ENCODE measurements around the gene ADGRV1.
"Not testable (repeated sequence)": the region's sequence is repeated elsewhere in the genome, so short reads cannot be mapped to it uniquely, and the experiment has no call there.

Gene ADGRV1

GRCh38 chr5:90593083-90593482 is 34.5 kb downstream of the ADGRV1 start:
- H3K4me1 ChIP-seq; H3K9me3 ChIP-seq; H3K27me3 ChIP-seq (ENCODE audit: low read depth); H3K36me3 ChIP-seq (replicated peaks); H3K4me3 ChIP-seq; DNase-seq (ENCODE audit: low spot score in 2 of 2); in situ Hi-C loops (cut with MboI; ENCODE audit: low sequenced_read_pairs): not testable (repeated sequence)

DNA sequence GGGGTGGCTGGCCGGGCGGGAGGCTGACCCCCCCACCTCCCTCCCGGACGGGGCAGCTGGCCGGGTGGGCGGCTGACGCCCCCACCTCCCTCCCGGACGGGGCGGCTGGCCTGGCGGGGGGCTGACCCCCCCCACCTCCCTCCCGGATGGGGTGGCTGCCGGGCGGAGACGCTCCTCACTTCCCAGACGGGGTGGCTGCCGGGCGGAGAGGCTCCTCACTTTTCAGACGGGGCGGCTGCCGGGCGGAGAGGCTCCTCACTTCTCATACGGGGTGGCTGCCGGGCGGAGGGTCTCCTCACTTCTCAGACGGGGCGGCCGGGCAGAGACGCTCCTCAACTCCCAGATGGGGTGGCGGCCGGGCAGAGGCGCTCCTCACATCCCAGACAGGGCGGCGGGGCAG is 37.2 kb downstream of the ADGRV1 start:
- H3K9me3 ChIP-seq; in situ Hi-C loops (cut with MboI; ENCODE audit: low sequenced_read_pairs); H3K4me1 ChIP-seq; H3K27me3 ChIP-seq (ENCODE audit: low read depth); H3K4me3 ChIP-seq; DNase-seq (ENCODE audit: low spot score in 2 of 2); H3K36me3 ChIP-seq (replicated peaks): not testable (repeated sequence)

DNA sequence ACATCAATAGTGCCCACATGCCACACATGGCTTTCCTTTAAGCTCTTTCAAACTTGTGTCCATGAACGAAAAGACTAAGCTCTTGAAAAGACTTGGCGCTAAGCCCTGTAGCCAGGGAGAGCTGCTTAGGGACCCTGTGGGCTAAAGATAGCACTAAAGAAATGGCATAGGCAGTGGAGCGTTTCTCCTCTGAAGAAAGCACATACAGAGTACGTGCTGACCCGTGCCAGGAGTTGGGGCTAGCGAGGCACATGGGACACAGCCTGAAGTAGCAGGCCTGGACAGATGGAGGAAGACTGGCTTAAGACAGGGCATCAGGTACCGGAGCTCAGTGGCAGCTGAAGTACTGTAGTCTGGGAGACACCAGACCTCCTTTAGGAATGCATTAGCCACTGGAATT is 39.7 kb downstream of the ADGRV1 start:
- in situ Hi-C loops (cut with MboI; ENCODE audit: low sequenced_read_pairs), result no loop called here
- Histone ChIP-seq H3K36me3 (replicated peaks) (peaks cover 4% of the 10 kb centered on the region; the same call in 1 of the 2 replicates), H3K9me3 (0 out of 2 replicates have a peak, but pooled peaks cover 6% of the 10 kb centered on the region), H3K4me1 (no peaks in the 10 kb centered on the region; the same call in 1 of the 2 replicates), H3K4me3 (no peak overlapping the region), H3K27me3 (ENCODE audit: low read depth) (no peaks in the 10 kb centered on the region)
- DNase-seq (ENCODE audit: low spot score in 2 of 2), result no peak

GRCh38 chr5:90600307-90600706 is 41.7 kb downstream of the ADGRV1 start:
- H3K4me3 ChIP-seq; H3K9me3 ChIP-seq; DNase-seq (ENCODE audit: low spot score in 2 of 2); in situ Hi-C loops (cut with MboI; ENCODE audit: low sequenced_read_pairs); H3K36me3 ChIP-seq (replicated peaks); H3K27me3 ChIP-seq (ENCODE audit: low read depth): not testable (repeated sequence)
- H3K4me1 ChIP-seq, result peaks cover 11% of the 10 kb centered on the region

DNA sequence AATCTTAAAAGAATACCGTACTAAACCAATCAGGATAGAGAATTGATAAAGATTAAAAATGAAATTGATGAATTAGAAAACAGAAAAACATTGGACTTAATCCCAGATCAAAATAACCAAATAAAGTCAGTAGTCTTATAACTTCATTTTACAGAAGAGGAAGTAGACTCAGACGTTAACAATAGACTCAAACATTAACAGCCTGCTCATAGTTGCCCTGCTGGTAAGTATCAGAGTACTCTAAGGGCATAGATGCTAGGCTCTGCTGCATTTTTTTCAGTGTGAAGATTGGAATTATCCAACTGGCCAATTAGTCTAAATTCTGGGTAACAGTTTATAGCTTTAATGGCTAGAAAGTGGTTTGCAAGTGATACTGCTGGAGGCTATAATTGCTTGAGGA is 42.9 kb downstream of the ADGRV1 start:
- Histone ChIP-seq H3K36me3 (replicated peaks) (peaks cover 4% of the 10 kb centered on the region; the same call in 1 of the 2 replicates), H3K4me3 (no peak overlapping the region), H3K27me3 (ENCODE audit: low read depth) (no peaks in the 10 kb centered on the region), H3K4me1 (peaks cover 11% of the 10 kb centered on the region), H3K9me3 (0 out of 2 replicates have a peak, but pooled peaks cover 2% of the 10 kb centered on the region)
- no peak for DNase-seq (ENCODE audit: low spot score in 2 of 2)
- in situ Hi-C loops (cut with MboI; ENCODE audit: low sequenced_read_pairs), result no loop called here

GRCh38 chr5:90602681-90603080 is 44.1 kb downstream of the ADGRV1 start:
- no peak for DNase-seq (ENCODE audit: low spot score in 2 of 2)
- no peaks in the 10 kb centered on the region for H3K9me3 ChIP-seq
- in situ Hi-C loops (cut with MboI; ENCODE audit: low sequenced_read_pairs), result no loop called here
- H3K4me1 ChIP-seq, result peaks cover 11% of the 10 kb centered on the region
- H3K27me3 ChIP-seq (ENCODE audit: low read depth), result no peaks in the 10 kb centered on the region
- peaks cover 4% of the 10 kb centered on the region; the same call in 1 of the 2 replicates for H3K36me3 ChIP-seq (replicated peaks)
- H3K4me3 ChIP-seq, result no peak overlapping the region

DNA sequence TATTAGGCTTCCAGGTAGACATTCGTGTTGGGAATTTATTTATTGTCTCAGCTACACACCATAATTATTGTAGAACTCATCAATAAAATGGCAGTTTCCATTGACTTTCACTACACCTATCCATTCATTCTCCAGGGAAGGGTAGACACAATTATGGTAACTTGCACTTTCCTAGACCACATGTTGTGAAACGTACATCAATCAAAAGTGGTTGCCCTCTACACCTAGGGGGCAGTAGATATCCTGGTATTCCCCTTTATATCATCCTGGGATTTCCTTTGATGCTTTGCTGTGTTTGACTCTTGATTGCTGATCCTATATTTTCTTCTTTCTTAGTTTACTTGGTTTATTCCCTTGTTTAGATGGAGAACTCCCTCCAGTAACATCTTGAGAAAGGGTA is 47.9 kb downstream of the ADGRV1 start:
- no peak overlapping the region for H3K4me3 ChIP-seq
- peaks cover 29% of the 10 kb centered on the region for H3K4me1 ChIP-seq
- no peaks in the 10 kb centered on the region for H3K9me3 ChIP-seq
- in situ Hi-C loops (cut with MboI; ENCODE audit: low sequenced_read_pairs), result no loop called here
- no peaks in the 10 kb centered on the region for H3K27me3 ChIP-seq (ENCODE audit: low read depth)
- peak in 1 of 2 experiments; percentile 19 for DNase-seq (ENCODE audit: low spot score in 2 of 2)
- no peaks in the 10 kb centered on the region for H3K36me3 ChIP-seq (replicated peaks)

DNA sequence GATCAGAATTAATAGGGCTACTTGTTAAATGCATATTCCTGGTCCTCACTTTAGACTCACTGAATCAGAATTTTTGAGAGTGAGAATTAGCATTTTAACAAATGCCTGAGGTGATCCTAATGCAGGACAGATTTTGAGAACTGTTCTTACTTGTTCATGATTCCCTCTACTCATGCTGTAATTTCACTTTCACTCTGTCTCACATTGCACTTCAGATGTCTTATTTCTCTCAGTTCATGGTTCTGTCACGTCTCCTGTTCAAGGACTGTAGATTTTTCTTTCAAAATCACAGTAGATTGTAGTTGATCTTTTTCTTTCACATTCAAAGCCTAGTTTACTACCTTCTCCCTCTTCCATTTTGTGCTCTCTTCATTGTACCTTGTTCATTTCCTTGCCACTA is 54.3 kb downstream of the ADGRV1 start:
- Histone ChIP-seq H3K36me3 (replicated peaks) (no peaks in the 10 kb centered on the region), H3K27me3 (ENCODE audit: low read depth) (no peaks in the 10 kb centered on the region), H3K9me3 (no peaks in the 10 kb centered on the region), H3K4me1 (peaks cover 44% of the 10 kb centered on the region), H3K4me3 (no peak overlapping the region)
- in situ Hi-C loops (cut with MboI; ENCODE audit: low sequenced_read_pairs), result no loop called here
- no peak for DNase-seq (ENCODE audit: low spot score in 2 of 2)

GRCh38 chr5:90613459-90613858 is 54.9 kb downstream of the ADGRV1 start:
- H3K4me1 ChIP-seq, result peaks cover 48% of the 10 kb centered on the region
- no peaks in the 10 kb centered on the region for H3K36me3 ChIP-seq (replicated peaks)
- H3K9me3 ChIP-seq, result no peaks in the 10 kb centered on the region
- in situ Hi-C loops (cut with MboI; ENCODE audit: low sequenced_read_pairs), result no loop called here
- no peaks in the 10 kb centered on the region for H3K27me3 ChIP-seq (ENCODE audit: low read depth)
- no peak overlapping the region for H3K4me3 ChIP-seq
- DNase-seq (ENCODE audit: low spot score in 2 of 2), result no peak

- Histone ChIP-seq H3K36me3 (replicated peaks) (no peaks in the 10 kb centered on the region), H3K4me1 (peaks cover 48% of the 10 kb centered on the region), H3K9me3 (no peaks in the 10 kb centered on the region), H3K4me3 (no peak overlapping the region), H3K27me3 (ENCODE audit: low read depth) (no peaks in the 10 kb centered on the region)
- DNase-seq (ENCODE audit: low spot score in 2 of 2), result peak; percentile 27 to 37
- in situ Hi-C loops (cut with MboI; ENCODE audit: low sequenced_read_pairs), result no loop called here
These were observed 55.4 kb downstream of the ADGRV1 start for GRCh38 chr5:90613918-90614504.

DNA sequence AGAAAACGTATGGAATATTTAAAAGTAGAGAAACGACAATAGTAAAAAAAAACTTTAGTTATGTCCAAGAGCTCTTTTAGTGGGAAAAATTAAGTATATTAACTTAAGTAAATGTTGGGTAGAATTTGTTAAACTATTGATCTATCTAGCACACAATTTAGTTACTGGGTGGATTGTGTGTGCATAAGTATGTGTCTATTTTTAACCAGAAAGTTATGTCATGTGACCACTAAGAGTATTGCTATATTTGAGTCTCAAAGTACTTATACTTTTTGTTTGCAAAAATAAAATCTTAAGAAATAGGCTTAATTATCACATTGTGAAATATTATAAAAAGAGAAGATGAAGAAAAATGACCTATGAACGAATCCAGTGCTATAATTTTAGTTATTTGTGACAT is 56.8 kb downstream of the ADGRV1 start:
- in situ Hi-C loops (cut with MboI; ENCODE audit: low sequenced_read_pairs), result no loop called here
- peaks cover 39% of the 10 kb centered on the region for H3K4me1 ChIP-seq
- DNase-seq (ENCODE audit: low spot score in 2 of 2), result no peak

DNA sequence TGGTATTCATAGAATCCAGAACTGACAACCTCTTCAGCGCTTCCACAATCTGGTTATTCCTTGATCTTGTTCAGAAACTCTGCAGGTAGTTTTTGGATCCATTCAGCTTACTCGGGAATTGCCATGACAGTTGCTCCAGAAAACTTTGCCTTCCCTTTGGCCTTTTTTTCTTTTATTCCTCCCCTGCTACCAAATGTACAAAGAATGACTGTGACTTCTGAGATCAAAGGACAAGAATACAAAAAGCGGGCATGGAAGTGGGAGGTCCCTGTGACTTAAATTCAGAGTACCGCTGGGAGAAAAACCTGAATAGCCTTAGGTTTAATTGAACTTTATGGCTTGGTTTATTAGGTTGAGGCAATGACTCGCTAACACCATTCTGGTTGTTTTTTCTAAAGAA is 59.5 kb downstream of the ADGRV1 start:
- in situ Hi-C loops (cut with MboI; ENCODE audit: low sequenced_read_pairs), result no loop called here
- Histone ChIP-seq H3K9me3 (no peaks in the 10 kb centered on the region), H3K36me3 (replicated peaks) (peaks cover 6% of the 10 kb centered on the region; the same call in 1 of the 2 replicates), H3K27me3 (ENCODE audit: low read depth) (no peaks in the 10 kb centered on the region), H3K4me1 (peaks cover 19% of the 10 kb centered on the region), H3K4me3 (no peak overlapping the region)
- no peak for DNase-seq (ENCODE audit: low spot score in 2 of 2)

More for the DNA sequence above, 56.8 kb downstream of the ADGRV1 start:
- Histone ChIP-seq H3K4me3 (no peak overlapping the region), H3K36me3 (replicated peaks) (no peaks in the 10 kb centered on the region), H3K9me3 (no peaks in the 10 kb centered on the region), H3K27me3 (ENCODE audit: low read depth) (no peaks in the 10 kb centered on the region)

DNA sequence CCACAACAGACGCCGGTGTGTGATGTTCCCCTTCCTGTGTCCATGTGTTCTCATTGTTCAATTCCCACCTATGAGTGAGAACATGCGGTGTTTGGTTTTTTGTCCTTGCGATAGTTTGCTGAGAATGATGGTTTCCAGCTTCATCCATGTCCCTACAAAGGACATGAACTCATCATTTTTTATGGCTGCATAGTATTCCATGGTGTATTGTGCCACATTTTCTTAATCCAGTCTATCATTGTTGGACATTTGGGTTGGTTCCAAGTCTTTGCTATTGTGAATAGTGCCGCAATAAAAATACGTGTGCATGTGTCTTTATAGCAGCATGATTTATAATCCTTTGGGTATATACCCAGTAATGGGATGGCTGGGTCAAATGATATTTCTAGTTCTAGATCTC is 61.2 kb downstream of the ADGRV1 start:
- H3K36me3 ChIP-seq (replicated peaks), result peaks cover 14% of the 10 kb centered on the region; the same call in 1 of the 2 replicates
- in situ Hi-C loops (cut with MboI; ENCODE audit: low sequenced_read_pairs), result not testable (repeated sequence)

DNA sequence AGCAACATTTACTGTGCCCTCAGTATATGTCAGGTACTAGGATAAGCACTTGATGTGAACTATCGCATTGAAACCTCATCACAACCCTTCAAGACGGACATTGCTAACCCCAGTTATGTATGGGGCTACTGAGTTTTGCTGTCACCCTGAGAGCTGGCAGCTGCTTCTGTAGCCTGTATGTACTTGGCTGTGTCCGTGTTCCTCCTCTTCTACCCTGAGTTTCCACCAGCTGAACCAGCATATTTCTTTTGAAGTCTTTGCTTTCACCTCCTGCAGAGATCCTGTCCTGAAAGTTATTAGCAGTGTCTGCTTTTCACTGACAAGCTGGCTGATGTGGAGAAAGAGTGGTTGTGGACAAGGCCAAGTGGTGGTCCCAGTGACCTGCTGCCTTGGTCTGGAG is 63.3 kb downstream of the ADGRV1 start:
- H3K4me1 ChIP-seq, result 0 out of 2 replicates have a peak, but pooled peaks cover 5% of the 10 kb centered on the region
- no peaks in the 10 kb centered on the region for H3K27me3 ChIP-seq (ENCODE audit: low read depth)
- peaks cover 19% of the 10 kb centered on the region for H3K36me3 ChIP-seq (replicated peaks)
- in situ Hi-C loops (cut with MboI; ENCODE audit: low sequenced_read_pairs), result no loop called here
- no peak for DNase-seq (ENCODE audit: low spot score in 2 of 2)
- H3K4me3 ChIP-seq, result no peak overlapping the region
- no peaks in the 10 kb centered on the region for H3K9me3 ChIP-seq

More for the DNA sequence above, 61.2 kb downstream of the ADGRV1 start:
- H3K9me3 ChIP-seq; H3K27me3 ChIP-seq (ENCODE audit: low read depth); H3K4me3 ChIP-seq; H3K4me1 ChIP-seq; DNase-seq (ENCODE audit: low spot score in 2 of 2): not testable (repeated sequence)

GRCh38 chr5:90626493-90626892 is 67.9 kb downstream of the ADGRV1 start:
- no peak for DNase-seq (ENCODE audit: low spot score in 2 of 2)
- Histone ChIP-seq H3K27me3 (ENCODE audit: low read depth) (no peaks in the 10 kb centered on the region), H3K4me3 (no peak overlapping the region), H3K9me3 (no peaks in the 10 kb centered on the region), H3K36me3 (replicated peaks) (peaks cover 37% of the 10 kb centered on the region), H3K4me1 (no peaks in the 10 kb centered on the region; the same call in 1 of the 2 replicates)
- in situ Hi-C loops (cut with MboI; ENCODE audit: low sequenced_read_pairs), result no loop called here
